Dermis microvascular lymphatic vessel endothelial cell (primary cell): ENCODE data around the gene ADCY1. TPM values are rescaled to one million over a fixed set of nuclear protein-coding genes. Genes with fewer than 3 reads are reported as not detected.

Source experiments
- DNase-seq, 2 donors: peaks; one replicate each; pipeline versions ENCODE4 v3.0.0 to v3.0.0-alpha.2; 2010; ENCODE audit warnings: low read depth in 2 of 2
- total RNA-seq: library from RNA; depleted of rRNA; stranded (reverse); fragments of >200 nt; gene quantifications from 2 replicates; pipeline ENCODE4 v1.2.1, GENCODE V29; 2014

Gene ADCY1
- total RNA-seq, 1 donor from 2014 or later: 0.51 TPM

- DNase-seq: no peak
Measured at GRCh38 chr7:45650404-45651394, 76.5 kb downstream of the ADCY1 start.

- no peak for DNase-seq
Measured at GRCh38 chr7:45651540-45651939, 77.4 kb downstream of the ADCY1 start.

GRCh38 chr7:45652630-45653029, 78.5 kb downstream of the ADCY1 start:
- DNase-seq: no peak

DNA sequence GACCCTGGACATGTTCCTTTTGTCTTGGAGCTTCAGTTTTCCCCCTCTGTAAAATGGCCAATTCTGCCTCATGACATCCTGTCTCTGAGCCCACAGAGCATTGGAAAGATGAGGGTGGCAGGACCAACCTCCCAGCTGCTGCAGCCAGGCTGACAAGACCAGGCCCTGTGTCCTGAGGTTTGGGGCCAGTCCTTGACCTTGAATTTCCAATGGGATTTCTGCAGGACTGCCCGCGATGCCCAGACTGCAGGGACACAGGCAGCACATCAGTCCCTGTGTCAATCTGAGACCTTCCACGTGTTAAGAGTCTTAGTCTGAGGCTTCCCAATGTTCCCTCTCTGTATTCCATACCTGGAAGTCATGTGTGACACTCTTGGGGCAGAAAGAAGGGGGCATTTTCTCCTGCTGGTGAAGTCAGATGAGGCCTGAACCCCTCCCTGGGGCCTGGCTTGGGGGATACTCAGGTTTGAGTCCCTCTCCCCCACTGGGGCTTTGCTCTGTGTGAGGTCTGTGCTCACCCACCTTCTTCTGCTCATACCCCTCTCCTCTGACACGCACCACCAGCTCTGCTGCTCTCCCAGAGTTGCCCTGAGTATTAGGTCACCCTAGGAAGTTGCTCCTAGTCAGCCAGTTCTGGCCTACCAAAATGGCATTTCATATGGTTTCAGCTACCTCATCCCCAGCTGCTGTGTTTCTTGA, 79.2 kb downstream of the ADCY1 start:
- no peak for DNase-seq

DNA sequence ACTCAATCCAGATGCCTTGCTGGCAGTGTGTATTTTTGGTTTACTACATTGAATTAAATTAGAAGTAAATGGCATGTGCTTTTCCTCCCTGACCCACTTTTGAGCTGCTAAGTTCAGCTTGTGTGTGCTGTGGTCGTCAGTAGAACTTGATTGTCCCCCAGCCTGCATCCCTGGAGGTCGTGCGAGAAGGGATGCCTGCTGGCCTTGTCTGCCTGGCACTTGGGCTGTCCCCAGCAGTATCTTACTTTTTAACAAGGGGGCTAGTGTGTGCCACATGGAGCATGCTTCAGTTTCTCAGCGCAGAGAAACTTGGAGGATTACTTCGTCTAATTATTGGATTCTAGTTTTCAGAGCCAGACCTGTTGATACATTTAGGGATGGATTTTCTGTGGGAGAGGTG, 80.2 kb downstream of the ADCY1 start:
- DNase-seq: no peak

DNA sequence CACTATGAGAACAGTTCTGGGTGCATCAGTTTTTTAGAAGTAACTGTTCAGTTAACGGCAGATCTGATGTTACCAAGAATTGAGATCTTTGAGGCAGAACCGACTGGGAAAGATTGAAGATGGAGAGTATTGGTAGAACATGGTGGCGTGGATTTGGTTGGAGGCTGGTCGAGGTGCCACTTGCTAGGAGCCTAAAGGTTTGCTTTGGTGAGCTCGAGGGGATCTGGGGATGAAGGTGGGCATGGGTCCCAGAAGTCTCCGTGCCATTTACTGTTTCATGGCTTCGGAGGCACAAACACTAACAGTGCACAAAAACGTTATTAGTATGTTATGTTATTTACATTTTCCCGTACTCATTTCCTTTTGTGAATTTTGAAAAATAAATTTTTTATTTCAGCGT, 81.4 kb downstream of the ADCY1 start:
- no peak for DNase-seq

GRCh38 chr7:45656431-45656830, 82.3 kb downstream of the ADCY1 start:
- no peak for DNase-seq

DNA sequence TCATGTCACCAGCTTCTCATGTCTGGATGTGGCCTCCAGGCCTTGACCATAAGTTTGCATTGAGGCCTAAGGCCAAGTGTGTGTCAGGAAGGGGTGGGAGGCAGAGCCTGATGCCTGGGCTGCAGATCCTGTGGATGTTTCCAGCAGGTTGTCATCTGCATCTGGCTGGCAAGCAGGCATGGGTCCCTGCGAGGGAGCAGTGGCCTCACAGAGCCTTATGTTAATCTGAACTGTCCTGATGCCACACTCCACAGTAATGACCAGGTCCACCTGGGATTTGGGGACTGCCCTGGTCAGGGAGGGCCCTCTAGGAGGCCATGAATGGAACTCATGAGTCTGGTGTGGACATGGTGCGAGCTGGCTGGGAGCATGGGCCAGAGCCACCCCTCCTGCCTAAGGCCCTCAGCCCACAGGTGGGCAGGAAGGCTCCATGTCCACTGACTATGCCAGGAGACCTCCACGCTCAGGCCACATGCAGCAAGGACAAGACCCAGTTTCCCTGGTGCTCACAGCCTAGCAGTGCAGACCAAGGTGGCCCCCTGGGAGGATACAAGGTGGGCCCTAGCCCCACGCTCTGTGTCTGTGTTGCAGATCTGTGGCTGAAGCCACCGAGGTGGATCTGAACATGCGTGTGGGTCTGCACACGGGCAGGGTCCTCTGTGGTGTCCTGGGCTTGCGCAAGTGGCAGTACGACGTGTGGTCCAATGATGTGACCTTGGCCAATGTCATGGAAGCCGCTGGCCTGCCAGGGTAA, 83.1 kb downstream of the ADCY1 start:
- no peak for DNase-seq

- DNase-seq: no peak
Measured at GRCh38 chr7:45657890-45658715, 83.9 kb downstream of the ADCY1 start.

- no peak for DNase-seq
Measured at GRCh38 chr7:45658716-45659495, 84.7 kb downstream of the ADCY1 start.

GRCh38 chr7:45659496-45660139, 85.5 kb downstream of the ADCY1 start:
- DNase-seq: no peak

- no peak for DNase-seq
Measured at GRCh38 chr7:45660201-45660900, 86.2 kb downstream of the ADCY1 start.

DNA sequence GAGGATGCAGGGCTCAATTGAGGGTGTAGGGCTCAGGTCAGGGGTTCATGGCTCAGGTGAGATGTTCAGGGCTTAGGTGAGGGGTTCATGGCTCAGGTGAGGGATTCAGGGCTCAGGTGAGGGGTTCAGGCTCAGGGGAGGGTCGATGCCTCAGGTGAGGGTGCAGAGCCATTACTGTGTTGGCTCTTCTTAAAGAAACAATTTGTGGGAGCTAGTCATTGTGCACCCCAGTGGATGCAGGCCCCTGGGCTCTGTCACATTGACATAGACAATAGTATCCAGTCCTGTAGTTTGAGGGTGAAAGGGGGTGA, 86.7 kb downstream of the ADCY1 start:
- DNase-seq: no peak

GRCh38 chr7:45661302-45661995, 87.3 kb downstream of the ADCY1 start:
- DNase-seq: no peak

- no peak for DNase-seq
Measured at GRCh38 chr7:45662018-45662417, 87.8 kb downstream of the ADCY1 start.

GRCh38 chr7:45662540-45663166, 88.5 kb downstream of the ADCY1 start:
- no peak for DNase-seq

- peak in 1 of 2 donors; percentile 23 for DNase-seq
Measured at GRCh38 chr7:45663167-45663921, 89.2 kb downstream of the ADCY1 start.
